ENCODE results near the gene B3GNT5.
A peak's percentile ranks its signal among the peaks of the same experiment; 100 is the strongest.

The B3GNT5 gene

GRCh38 chr3:183230826-183231225 is 22.2 kb upstream of the B3GNT5 start:
- no peak for DNase-seq (ENCODE audit: low read depth)

DNA sequence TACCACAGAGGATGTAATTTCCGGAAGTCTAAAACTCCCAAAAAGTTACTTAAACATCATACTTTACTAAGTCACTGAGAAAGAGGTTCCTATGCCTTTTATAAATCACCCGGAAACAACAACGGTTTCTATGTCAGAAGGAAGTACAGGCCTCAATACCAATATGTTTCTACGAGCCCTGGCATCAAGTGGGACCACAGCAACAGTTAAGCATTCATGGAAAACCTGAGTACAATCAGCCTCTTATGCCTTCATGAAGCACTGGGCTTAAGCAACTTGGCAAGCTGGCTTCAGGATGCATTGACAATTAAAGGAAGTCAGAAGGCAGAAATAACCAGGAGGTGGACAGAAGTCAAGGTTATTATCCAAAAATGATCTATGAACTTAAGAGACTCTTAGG is 19.1 kb upstream of the B3GNT5 start:
- no peak for DNase-seq (ENCODE audit: low read depth)

DNA sequence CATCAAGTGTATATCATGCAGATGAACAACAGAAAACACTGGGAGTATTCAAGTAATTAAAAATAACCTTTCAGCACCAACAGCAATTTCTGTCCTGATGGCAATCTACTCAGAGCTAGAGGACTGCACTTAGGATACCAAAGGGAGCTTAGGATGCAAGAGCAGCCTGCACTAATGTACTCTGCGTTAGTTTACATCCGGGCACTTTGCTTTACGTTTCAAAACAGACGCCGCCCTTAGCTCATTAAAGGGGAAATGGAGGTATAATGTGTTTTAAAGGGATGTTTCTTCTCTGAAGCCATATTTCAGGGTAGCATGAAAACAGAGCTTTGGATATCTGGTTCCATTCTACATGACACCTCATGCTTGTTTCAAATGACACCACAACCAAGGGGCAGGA is 14.0 kb upstream of the B3GNT5 start:
- no peak for DNase-seq (ENCODE audit: low read depth)

GRCh38 chr3:183242431-183242830 is 10.6 kb upstream of the B3GNT5 start:
- no peak for DNase-seq (ENCODE audit: low read depth)

GRCh38 chr3:183244219-183244618 is 8.8 kb upstream of the B3GNT5 start:
- no peak for DNase-seq (ENCODE audit: low read depth)

- no peak for DNase-seq (ENCODE audit: low read depth)
Measured at GRCh38 chr3:183244981-183245476, 8.0 kb upstream of the B3GNT5 start.

DNA sequence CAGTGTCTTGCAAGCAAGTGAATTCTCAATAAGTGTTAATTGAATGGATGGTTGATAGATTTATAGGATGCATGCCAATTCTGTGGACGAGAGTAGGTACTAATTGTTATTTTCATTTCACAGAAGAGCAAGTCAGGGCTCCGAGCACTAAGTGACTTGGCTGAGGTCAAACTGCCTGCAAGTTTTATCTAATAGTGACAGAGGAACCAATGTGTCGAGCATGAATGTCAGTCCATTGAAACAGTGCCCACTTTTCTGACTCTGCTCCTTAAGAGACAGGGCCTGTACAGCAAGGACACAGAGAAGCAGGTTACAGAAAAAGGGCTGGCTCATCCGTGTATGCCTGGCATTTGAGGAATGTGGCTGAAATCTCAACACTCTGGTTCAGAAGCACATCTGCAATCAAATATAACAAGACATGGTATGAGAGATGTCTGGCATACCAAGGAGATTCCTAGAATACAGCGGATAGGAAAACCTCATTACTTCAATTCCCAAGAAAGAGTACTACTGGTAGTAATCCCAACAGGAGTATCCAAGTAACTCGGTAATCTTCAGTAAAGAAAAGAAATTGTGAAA is 6.0 kb upstream of the B3GNT5 start:
- DNase-seq (ENCODE audit: low read depth) = peak; percentile 35

GRCh38 chr3:183249006-183249718 is 3.9 kb upstream of the B3GNT5 start:
- DNase-seq (ENCODE audit: low read depth) = no peak

GRCh38 chr3:183252118-183252782 is 803 bp upstream of the B3GNT5 start:
- DNase-seq (ENCODE audit: low read depth) = no peak

DNA sequence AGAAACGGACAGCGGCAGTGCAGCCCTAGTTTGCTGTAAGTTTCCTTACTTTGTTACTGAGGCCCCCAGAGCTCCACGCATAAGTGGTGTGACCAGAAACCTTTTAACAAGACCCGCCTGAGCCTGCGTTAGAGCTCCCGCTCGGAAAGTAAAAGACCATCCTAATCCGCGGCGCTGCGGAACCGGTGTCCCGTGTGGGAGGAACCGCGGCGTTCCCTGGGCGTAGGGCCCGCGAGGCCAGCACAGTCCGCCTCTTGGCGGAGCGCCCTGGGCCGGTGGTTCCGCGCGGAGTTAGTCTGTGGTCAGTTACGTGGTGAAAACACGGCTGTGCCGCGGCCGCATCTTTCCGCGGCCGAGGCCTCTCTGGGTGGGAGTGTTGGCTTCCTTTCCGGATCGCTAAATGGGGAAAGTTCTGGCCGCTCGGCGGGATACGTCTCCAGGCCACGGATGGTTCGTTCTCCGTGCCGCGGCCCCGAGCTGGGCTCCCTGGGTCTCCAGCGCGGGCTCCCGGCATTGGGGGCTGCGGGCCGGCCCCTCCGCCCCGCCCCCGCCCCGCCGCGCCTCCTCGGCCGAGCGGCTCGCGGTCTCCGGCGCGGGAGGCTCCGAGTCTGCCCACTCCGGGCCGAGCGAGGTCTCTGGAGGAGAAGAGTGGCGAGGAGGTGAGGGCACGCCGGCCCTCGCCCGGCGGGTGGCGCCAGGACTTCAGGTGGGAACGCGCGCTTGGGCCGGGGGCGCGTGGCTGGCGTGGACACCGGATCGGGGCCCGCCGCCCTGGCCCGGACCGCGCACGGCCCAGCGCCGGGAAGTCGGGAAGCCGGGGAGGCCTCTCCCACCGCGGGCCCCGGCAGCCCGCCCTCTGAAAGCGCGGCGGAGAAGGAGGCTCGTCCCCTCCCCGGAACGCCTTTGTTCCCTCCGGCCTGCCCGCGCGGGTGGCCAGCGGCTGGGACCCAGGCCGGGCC is 754 bp downstream of the B3GNT5 start:
- peak; percentile 73 for DNase-seq (ENCODE audit: low read depth)

- peak; percentile 27 for DNase-seq (ENCODE audit: low read depth)
Measured at GRCh38 chr3:183254487-183255347, 1.7 kb downstream of the B3GNT5 start.

DNA sequence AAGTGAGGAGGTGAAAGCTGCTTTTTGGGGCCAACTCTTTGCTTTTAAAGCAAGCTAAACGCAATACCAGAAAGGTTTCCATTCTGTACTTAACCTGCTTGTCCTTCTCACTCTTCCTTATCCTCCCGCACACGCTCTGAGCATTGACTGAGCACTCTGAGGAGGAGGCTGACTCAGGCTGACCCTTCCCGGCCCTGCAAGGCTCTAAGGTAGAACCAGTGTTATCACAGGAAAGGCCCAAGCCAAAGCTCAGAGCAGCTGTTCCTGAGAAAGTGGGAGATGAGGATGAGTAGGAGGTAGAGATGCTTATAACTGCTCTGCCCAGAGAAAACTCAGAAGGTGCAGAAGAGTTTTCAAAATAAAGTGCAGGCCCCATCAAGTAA is 2.3 kb downstream of the B3GNT5 start:
- peak; percentile 62 for DNase-seq (ENCODE audit: low read depth)

DNA sequence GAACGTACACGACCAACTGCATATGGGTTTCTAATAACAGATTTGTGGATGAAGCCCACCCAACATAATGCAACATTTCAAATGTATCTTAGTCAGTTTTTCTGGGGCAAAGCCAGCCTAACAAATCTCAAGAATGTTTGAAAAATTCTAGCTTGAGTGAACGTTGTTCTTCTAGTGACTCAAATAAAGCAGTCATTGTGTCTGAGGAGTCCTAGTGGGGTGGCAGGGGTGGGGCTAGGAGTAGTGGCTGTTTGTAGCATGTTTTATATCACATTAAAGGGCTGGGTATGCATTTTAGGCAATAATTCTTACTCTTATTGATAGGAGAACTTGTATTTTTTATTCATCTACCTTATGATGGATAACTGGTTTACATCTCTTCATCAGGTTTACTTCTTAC is 6.0 kb downstream of the B3GNT5 start:
- DNase-seq (ENCODE audit: low read depth) = no peak

DNA sequence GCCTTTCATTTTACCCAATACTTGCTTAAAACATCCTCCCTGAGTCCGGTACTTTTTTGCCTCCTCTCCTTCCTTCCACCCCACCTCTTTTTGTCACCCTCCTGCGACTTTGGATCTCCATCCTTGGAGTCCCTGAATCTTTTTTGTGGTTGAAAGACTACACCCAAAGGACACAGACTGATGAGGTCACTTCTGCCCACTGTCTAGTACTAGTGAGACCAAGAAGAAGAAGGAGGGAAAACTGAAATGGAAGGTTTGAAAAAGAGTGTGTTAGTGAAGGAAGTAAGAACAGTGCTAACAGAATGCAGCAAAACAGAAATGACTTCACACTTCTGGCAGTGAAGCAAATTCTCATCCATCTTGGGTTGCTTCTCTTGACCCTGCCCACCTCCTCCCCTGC is 6.6 kb downstream of the B3GNT5 start:
- DNase-seq (ENCODE audit: low read depth) = no peak

DNA sequence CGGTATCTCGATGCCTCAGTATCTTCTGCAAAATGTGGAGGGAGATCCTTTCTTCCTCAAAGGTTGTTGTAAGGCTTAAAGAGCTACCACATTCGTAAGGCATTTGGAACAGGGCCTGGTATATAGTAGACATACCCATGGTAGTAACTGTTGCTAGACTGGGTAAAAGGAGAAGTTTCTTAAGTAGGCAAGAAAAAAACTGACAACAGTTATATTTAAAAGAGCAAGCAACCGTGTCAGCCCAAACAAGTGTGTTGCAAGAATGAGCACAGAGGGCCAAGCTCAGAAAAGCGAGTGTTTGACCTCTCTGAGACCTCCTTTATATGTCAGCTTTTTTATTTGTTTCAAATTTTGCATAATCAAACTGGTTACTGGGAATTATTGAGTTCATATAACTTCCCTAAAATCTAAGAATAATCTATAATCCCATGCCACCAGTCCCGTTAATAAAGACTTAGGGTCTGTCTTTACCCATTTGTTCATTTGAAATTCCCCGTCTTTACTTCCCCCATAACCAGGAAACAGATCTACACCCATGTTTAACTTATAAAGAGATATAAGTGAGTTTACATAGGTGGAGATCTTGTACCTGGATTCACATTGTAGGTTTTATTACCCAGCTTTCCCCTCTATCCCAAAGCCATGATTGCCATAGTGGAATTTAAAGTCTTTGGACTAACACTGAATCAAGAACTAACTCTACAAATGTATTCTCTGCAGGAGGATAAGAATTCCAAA is 7.3 kb downstream of the B3GNT5 start:
- peak; percentile 69 for DNase-seq (ENCODE audit: low read depth)

- DNase-seq (ENCODE audit: low read depth) = no peak
Measured at GRCh38 chr3:183261151-183261724, 8.2 kb downstream of the B3GNT5 start.

GRCh38 chr3:183262875-183263378 is 9.9 kb downstream of the B3GNT5 start:
- no peak for DNase-seq (ENCODE audit: low read depth)

- no peak for DNase-seq (ENCODE audit: low read depth)
Measured at GRCh38 chr3:183264268-183264667, 11.2 kb downstream of the B3GNT5 start.

- peak; percentile 55 for DNase-seq (ENCODE audit: low read depth)
Measured at GRCh38 chr3:183265157-183265642, 12.1 kb downstream of the B3GNT5 start.

Data from iris pigment epithelial cell (primary cell).